A204.1 (cell line): ENCODE data around the gene GATAD2A.
"Not testable (repeated sequence)": the region's sequence is repeated elsewhere in the genome, so short reads cannot be mapped to it uniquely, and the experiment has no call there.

Source experiments
- FAIRE-seq: peaks from 2 replicates; lab custom pipeline; 2012; peaks lifted over from hg19 to GRCh38; lab: Jason Lieb, UNC

The GATAD2A gene

DNA sequence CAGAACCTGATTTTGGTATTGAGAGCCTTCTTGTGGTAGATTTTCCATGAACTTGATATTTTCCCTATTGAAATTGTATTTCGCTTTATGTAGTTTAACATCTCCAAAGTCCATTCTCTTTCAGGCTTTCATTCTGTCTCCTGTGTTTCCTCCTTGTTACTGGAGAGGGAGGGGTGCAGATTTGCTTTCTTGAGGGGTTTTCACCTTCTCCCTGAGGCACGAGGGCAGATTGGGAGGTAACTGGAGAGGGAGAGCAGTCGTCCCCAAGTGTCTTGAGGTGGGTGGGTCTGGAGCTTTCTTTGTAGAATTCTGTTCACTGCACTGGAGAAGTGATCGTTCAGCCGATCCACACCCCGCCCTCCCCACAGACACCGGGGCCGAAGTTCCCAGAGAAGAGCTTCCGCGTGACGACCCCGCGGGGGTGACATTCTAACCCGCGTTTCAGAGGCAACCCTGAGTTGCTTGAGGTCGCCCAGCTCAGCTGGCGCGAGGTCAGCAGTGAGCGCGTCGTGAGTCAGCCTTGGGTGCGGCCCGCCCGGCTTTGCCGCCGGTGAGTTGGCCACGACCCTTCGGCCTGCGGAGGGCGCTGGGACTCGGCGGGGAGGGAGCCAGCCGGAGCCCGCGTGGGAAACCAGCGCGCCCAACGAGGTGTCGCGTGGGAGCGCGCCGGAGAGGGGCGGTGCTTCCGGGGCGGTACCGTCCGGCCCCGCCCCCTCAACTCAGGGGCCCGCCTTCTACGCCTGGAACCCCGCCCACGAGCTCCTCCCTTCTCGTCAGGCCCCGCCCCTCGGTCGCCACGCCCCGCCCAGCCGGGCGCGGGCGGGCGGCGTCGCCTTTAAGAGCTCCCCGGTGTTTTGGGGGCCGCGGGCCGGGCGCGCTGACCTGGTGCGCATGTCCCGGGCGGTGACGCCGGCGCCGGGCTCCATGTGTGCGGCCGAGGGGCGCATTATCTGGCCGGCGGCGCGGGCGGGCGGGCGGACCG lies at the start of gene GATAD2A:
GATAD2A (plus strand) TSS at position 797 of the 982 bp plus-strand sequence. CDS start 59,671 bp downstream, outside the sequence.
- no peak for FAIRE-seq

DNA sequence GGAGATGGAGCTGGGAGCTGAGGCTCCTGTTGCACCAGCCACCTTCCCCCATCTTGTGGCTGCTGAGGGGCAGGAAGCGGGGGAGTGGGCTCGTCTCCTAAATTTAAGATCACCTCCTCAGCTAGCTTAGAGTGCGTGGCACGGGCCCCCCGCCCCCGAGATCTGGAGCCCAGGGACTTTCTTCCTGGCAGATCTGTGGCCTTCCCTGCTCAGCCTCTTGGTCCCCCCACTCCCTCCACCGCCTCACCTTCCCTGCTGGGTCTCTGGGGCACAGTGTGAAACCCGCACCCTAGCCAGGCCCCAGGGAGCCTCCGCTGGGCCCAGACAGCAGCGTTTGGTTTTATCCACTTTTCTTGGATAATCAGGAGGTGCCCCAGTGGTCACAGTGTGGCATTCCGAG lies 49.0 kb upstream of the GATAD2A start:
- no peak for FAIRE-seq

DNA sequence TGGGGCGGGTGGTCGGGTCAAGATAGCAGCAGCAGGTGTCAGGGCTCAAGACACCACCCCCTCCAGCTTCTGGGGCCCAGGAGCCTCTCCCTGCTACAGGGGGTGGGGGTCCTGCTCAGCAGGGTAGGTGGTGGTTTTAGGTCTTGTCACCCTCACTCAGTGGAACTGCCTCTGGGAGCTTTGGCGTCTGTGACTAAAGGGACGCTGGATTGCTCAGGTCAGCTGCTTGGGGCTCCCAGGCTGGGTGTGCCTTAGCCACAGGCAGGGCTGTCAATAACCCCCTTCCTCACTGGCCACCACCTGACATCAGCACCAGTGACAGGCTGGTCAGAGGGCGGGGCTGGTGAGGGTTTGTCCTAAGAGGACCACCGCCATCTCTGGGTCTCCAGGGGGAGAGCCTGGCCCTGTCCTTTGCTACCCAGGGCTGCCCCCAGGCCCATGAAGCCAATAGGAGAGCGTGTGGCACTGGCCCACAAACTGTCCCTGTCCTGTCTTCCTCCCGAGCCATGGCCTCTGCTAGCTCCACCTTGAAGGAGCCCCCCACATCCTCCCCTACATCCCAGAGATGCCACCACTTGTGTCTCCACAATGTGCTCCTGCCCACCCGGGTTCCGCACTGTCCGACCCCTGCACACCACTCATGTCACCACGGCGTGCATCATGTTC lies 48.4 kb upstream of the GATAD2A start:
- FAIRE-seq = no peak

- no peak for FAIRE-seq
Measured at GRCh38 chr19:19361075-19361594, 44.3 kb upstream of the GATAD2A start.

DNA sequence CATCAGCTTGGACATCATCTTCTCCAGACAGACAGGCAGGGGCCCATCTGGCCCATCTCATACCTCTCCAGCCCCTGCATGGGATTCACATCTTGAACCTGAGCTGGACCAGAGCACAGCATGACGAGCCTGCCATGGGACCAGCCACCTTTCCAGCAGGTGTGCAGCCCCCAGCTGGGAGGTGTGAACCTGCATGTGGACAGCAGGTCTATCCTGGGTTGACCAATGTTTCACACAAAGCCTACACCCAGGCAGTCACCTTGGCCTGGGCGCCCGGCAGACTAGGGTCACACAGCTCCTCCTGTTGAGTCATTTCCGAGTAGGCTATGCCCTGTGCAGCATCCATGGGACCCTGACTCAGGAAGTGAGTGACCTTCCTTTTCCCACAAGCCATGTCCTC lies 43.4 kb upstream of the GATAD2A start:
- no peak for FAIRE-seq

- no peak for FAIRE-seq
Measured at GRCh38 chr19:19366434-19367396, 38.8 kb upstream of the GATAD2A start.

- FAIRE-seq = no peak
Measured at GRCh38 chr19:19368087-19368486, 37.4 kb upstream of the GATAD2A start.

GRCh38 chr19:19371059-19371458 lies 34.4 kb upstream of the GATAD2A start:
- no peak for FAIRE-seq

DNA sequence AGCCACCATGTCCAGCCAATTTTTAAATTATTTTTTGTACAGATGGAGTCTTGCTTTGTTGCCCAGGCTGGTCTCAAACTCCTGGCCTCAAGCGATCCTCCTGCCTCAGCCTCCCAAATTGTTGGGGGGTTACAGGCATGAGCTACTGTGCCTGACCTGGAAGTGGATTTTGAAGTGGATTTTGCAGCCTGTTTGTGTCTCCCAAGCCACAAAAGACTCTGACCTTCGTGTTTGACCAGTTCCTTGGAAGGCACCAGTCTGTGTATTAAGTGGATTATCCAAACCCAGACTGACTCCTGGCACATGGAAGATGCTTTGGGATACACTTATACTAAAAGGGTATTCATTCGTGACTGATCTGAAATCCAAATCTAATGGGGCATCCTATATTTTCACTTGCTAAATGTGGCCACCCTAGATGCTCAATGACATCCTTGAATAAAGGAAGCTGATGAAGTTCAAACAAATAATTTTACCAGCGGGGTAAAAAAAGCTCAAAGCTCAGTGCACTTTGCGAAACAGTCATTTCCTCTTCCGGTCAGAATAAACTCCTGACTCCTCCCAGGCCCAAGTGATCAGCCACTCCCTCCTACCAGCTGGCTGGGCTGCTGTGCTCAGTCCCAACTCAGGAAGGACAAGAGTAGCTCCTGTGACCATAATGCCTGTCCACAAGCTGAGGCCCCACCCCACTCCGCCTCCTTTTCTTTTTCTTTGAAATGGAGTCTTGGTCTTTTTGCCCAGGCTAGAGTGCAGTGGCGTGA lies 32.6 kb upstream of the GATAD2A start:
- FAIRE-seq = no peak

GRCh38 chr19:19379527-19379926 lies 25.9 kb upstream of the GATAD2A start:
- no peak for FAIRE-seq

DNA sequence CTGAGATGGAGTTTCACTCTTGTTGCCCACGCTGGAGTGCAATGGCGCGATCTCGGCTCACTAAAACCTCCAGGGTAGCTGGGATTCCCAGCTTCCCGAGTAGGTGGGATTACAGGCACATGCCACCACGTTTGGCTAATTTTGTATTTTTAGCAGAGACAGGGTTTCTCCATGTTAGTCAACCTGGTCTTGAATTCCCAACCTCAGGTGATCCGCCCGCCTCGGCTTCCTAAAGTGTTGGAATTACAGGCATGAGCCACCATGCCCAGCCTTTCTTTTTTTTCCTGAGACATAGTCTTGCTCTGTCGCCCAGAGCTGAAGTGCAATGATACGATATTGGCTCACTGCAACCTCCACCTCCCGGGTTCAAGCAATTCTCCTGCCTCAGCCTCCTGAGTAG lies 25.2 kb upstream of the GATAD2A start:
- FAIRE-seq = not testable (repeated sequence)

GRCh38 chr19:19381007-19381926 lies 24.2 kb upstream of the GATAD2A start:
- no peak for FAIRE-seq

DNA sequence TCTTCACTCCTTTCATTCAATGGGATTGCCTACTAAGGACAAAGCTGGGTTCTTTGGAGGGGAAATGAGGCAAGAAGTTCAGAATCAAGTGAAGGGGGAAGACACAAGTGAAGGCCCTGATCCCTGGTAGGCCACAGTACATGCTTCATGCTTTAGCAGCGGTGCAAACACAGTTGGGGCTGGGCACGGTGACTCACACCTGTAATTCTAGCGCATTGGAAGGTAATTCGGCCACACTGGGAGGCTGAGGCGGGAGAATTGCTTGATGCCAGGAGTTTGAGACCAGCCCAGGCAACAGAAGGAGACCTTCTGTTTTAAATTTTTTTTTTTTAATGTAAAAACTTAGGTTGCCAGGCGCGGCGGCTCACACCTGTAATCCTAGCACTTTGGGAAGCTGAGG lies 23.4 kb upstream of the GATAD2A start:
- FAIRE-seq = no peak

DNA sequence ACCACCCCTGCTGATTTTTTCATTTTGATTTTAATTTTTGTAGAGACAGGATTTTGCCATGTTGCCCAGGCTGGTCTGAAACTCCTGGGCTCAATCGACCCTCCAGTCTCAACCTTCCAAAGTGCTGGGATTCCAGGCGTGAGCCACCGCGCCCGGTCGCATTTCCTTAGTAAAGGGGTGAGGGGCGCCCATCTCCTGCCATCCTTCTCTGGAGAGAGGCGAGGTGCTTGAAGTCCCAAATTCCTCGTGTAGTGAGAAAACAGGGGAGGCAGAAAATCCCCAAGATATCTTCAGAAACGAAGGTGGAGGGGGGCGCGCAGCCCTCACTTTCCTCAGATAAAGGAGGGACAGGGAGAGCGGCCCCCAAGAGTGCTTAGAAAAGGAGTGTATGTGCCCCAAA lies 21.0 kb upstream of the GATAD2A start:
- FAIRE-seq = no peak

DNA sequence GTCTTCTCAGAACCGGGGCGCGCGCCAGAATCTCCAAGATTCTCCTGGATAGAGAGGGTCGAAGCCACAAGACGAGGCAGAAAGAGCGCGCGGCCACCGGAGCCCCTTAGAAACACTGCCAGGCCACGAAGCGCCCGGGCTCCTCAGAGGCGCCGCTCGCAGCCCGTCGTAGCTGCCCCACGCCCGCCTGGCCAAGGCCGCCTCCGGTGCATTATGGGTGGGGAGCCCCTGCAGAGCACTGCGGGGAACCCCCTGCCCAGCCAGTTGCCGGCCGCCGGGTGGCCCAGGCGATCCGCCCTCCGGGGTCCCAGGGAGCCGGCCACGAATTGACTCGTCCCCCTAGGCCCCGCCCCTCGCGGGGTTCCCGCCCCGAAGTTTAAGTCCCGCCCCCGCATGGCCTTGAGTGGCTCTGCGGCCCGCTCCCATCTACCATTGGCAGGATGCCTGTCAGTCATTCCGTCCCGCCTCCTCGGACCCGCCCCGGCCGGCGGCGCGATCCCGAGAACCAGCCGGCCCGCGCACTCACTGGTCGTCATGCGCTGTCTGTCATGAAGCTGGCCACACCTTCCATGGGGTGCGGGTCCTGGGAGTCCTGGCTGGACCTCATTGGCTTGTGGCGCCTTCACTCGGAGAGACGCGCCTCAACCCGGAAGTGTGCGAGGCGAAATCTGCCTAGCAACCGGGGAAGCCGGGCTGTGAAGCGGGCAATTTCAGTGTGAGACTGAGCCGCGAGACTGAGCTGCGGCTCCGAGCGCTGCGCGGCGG lies 20.2 kb upstream of the GATAD2A start:
- peak; percentile 96 for FAIRE-seq

GRCh38 chr19:19385896-19386869 lies 19.3 kb upstream of the GATAD2A start:
- no peak for FAIRE-seq

DNA sequence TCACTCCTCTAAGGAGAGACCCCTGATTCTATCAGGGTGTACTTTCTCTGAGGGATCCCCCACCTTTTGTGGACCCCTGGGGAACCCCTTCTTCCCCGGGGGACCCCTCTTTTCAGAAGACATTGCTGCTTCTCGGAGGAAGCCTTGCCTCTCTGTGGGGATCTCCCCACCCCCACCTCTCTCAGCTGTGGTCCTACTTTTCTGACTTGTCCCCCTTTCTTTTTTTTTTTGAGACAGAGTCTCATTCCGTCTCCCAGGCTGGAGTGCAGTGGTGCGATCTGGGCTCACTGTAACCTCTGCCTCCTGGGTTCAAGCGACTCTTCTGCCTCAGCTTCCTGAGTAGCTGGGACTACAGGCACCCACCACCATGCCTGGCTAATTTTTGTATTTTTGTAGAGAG lies 18.4 kb upstream of the GATAD2A start:
- FAIRE-seq = no peak
